Measurements from ENCODE around the gene COMT.

The COMT gene

GRCh38 chr22:19981171-19981960, 39.8 kb downstream of the COMT start:
- in situ Hi-C loops (cut with MboI; ENCODE audit: low sequenced_read_pairs) = no loop called here

GRCh38 chr22:19981961-19982920, 40.7 kb downstream of the COMT start:
- in situ Hi-C loops (cut with MboI; ENCODE audit: low sequenced_read_pairs) = no loop called here

GRCh38 chr22:19982991-19983578, 41.5 kb downstream of the COMT start:
- in situ Hi-C loops (cut with MboI; ENCODE audit: low sequenced_read_pairs) = no loop called here

GRCh38 chr22:19983741-19984140, 42.2 kb downstream of the COMT start:
- in situ Hi-C loops (cut with MboI; ENCODE audit: low sequenced_read_pairs) = no loop called here

GRCh38 chr22:19984201-19984753, 42.7 kb downstream of the COMT start:
- in situ Hi-C loops (cut with MboI; ENCODE audit: low sequenced_read_pairs) = no loop called here

GRCh38 chr22:19984851-19985811, 43.6 kb downstream of the COMT start:
- in situ Hi-C loops (cut with MboI; ENCODE audit: low sequenced_read_pairs) = no loop called here

- in situ Hi-C loops (cut with MboI; ENCODE audit: low sequenced_read_pairs) = no loop called here
These were observed 44.4 kb downstream of the COMT start for GRCh38 chr22:19986011-19986409.

- in situ Hi-C loops (cut with MboI; ENCODE audit: low sequenced_read_pairs) = no loop called here
These were observed 45.1 kb downstream of the COMT start for GRCh38 chr22:19986410-19987341.

GRCh38 chr22:19987394-19988306, 46.1 kb downstream of the COMT start:
- in situ Hi-C loops (cut with MboI; ENCODE audit: low sequenced_read_pairs) = no loop called here

GRCh38 chr22:19988331-19988808, 46.8 kb downstream of the COMT start:
- in situ Hi-C loops (cut with MboI; ENCODE audit: low sequenced_read_pairs) = no loop called here

- in situ Hi-C loops (cut with MboI; ENCODE audit: low sequenced_read_pairs) = no loop called here
These were observed 47.6 kb downstream of the COMT start for GRCh38 chr22:19988965-19989724.

GRCh38 chr22:19989725-19990067, 48.1 kb downstream of the COMT start:
- in situ Hi-C loops (cut with MboI; ENCODE audit: low sequenced_read_pairs) = no loop called here

- in situ Hi-C loops (cut with MboI; ENCODE audit: low sequenced_read_pairs) = no loop called here
These were observed 48.6 kb downstream of the COMT start for GRCh38 chr22:19990188-19990587.

- in situ Hi-C loops (cut with MboI; ENCODE audit: low sequenced_read_pairs) = no loop called here
These were observed 49.2 kb downstream of the COMT start for GRCh38 chr22:19990609-19991394.

- in situ Hi-C loops (cut with MboI; ENCODE audit: low sequenced_read_pairs) = no loop called here
These were observed 49.7 kb downstream of the COMT start for GRCh38 chr22:19991395-19991644.

- in situ Hi-C loops (cut with MboI; ENCODE audit: low sequenced_read_pairs) = no loop called here
These were observed 50.3 kb downstream of the COMT start for GRCh38 chr22:19991645-19992451.
